NCI-H446 (cell line): ENCODE measurements around the gene ME3.

Experiments used
- DNase-seq, 2 experiments: peaks; one replicate each; lab custom pipeline; 2025; lab: John Stamatoyannopoulos, UW

Gene ME3

DNA sequence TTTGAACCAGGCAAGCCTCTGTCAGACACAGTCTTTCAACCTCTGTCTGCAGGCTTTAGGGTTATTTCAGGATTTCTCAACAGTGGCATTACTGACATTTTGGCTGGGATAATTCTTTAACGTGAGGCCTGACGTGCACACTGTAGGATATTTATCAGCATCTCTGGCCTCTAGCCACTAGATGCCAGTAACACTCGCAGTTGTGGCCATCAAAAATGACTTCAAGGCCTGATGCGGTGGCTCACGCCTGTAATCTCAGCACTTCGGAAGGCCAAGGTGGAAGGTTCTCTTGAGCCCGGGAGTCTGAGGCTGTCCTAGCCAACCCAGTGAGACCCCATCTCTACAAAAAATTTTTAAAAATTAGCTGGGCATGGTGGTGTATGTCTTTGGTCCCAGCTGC lies 184.7 kb downstream of the ME3 start:
- DNase-seq = no peak

DNA sequence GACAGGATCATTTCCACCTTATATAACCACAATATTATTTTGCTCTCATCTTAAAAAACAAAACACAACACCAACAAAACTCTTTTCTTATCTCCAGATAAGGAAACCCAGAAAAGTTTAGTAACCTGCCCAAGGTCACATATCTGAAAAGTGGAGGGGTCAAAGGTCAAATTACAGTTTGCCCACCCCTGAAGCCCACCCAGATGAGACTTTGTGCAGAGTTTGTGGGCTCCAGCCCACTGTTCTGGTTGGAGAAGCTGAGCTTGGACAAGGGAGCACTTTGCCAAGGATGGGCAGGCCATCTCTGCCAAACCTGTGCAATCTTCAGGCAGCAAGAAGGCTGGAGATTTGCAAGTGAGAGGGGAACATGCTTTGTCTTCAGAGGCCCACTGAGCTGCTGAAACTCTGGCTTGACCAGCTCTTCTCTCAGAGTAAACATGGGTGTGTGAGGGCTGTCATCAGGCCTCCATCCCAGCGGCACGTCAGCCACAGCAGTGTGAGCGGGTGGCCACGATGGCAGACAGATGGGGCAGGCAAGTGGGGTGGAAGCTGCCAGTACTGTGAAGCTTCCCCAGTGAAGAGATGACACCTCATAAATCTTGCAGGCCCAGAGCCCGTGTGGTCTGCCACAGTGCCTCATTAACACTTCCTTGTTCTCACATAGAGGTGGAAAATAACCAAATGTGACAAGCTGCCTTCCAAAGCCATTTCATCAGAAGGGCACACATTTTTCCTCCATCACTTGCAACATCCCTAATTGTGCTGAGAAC lies 186.0 kb downstream of the ME3 start:
- DNase-seq = peak; percentile 64 to 88

DNA sequence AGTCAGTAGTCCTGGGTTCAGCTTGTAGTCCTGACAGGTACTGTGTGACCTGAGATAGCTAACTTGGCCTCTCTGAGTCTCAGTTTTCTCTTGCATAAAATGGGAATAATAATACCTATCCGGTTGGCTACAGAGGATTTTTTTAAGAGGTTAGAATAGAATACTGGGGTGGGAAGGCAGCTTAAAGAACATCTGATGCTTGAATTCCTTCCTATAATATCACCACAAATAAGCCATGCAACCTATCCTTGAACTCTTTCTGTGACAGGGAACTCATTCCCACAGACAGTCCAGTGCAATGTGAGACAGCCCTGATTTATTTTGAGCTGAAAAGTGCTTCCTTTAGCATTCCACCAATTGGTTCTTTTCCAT lies 187.6 kb downstream of the ME3 start:
- DNase-seq = no peak

DNA sequence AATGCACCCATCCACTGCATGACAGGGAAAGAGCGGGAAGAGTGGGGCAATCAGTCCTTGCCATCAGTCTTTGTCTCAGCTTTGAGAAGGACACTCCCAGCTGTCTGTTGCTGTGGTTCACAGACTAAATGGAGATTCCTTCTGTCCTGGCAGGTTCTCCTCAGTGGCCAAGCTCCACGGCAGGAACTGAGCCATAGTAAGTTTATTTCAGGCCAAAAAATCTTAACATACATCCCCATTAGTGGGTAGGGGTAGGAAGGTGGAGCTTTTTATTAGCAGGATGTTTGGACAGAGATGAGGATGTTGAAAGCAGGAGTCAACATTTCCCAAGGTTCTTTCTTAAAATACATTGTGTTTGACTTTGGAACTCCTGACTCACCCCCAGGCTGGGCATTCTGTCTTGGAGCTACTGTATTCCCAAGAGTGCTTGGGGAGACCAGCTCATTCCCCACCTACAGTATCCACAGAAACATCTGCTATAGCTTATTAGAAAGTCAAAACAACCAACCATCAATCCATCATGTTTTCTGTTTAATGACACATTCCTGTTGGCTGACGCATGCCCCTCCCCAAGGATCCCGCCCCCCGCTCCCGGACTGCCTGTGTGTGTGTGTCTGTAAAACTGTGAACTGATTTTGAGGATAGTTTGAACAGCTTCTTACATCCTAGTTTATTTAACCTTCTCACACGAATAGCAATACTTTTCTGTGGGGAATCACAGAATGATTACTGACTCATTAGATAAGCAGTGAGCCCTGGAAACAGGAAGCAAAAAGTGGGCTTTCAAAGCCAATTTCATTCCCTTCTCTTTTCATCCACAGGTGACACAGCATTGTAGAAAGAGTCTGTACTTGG lies 188.2 kb downstream of the ME3 start:
- peak; percentile 89 to 95 for DNase-seq

DNA sequence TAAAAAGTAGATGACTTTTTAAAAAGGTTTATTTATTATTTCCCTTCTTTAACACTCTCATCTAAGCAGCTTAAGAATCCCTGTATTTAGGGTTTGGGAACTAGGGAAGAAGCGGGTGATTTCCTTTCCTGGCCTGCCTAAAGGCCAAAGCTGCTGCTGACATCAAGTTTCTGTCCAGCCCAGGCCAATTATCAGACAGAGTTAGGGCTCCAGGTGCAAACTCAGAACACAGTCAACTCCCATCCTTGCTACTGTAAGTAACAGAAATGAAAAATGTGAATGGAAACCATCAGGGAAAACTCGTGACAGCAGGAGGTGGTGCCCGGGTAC lies 188.8 kb downstream of the ME3 start:
- no peak for DNase-seq

DNA sequence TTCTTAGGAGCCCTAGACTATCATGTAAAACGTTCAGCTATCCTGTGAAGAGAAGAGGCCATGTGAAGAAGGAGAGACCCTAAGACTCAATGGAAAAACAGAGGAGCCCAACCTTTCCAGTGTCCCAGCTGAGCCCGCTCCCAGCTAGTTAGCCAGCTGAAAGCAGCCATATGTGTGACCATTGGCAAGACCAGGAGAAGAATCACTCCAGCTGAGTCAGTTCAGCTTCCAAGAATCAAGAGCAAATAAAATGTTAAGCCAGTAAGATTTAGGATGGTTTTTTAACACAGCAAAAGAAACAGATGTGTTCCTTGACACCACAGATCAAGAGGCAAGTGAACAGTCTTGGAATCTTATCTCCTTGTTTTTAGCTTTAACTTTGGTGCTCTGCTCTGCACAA lies 189.7 kb downstream of the ME3 start:
- peak in 1 of 2 experiments; percentile 38 for DNase-seq

DNA sequence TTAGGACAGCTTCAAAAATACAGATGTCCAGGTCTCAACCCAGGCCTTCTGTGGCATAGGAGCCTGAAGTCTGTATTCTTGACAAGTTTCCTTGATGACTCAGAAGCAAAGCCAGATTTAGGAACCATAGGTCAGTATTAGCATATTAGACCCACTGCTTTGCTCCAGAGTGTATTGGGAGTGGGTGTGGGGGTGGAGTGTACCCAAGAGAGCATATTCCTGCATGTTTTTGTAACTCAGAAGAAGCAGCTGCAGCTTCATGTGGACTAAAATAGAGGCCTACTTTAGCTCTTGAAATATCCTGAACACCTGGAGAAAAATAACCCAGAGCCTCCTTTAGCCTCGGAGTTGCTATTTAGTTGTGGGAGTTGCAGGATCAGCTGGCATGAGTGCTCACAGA lies 191.0 kb downstream of the ME3 start:
- DNase-seq = no peak

DNA sequence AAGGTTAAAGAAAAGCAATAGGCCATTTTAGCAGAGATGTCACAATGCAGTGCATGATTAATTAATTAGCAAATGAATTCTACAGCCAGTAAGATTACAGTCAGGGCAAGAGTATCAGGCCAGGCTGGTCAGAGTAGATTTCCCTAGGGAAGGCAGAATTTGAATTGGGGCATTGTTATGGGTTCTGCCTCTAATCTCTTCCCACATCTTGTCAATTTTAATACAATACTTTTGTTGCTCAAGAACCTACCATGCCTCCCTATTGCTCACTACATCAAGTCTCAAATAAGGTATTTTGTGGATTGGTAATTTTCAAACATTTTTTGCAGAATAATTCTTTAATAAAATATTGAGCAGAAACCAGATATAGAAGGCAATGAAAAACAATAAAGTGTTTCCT lies 194.1 kb downstream of the ME3 start:
- no peak for DNase-seq

DNA sequence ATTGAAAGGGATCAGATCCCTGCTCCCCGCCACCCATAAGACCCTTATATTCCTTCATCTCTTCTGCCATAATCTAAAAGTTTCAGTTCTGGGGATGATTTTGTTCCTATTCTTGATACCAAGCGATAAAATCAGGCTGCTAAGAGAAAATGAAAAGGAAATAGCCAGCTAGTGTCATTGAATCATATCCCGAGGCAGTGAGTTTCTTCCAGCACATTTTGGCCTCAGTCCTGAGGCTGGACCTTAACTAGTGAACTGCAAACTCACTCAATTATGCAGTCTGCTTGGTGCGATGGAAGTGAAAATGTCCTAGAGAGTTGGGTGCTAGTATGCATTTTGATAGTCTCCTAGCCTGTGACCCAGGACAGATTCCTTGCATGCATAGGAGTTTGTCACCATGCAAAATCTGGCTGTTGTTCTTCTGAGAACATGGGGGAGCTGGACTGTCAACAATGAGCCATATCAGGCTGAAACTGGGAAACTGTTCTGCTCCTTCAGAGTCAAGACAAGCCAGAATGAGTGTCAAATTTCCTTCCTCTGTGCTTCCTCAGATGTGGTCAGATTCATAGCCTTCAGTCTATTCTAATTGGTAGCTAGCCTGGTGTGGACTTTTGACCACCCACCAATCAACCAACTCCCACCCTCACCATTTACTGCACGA lies 194.8 kb downstream of the ME3 start:
- DNase-seq = no peak

DNA sequence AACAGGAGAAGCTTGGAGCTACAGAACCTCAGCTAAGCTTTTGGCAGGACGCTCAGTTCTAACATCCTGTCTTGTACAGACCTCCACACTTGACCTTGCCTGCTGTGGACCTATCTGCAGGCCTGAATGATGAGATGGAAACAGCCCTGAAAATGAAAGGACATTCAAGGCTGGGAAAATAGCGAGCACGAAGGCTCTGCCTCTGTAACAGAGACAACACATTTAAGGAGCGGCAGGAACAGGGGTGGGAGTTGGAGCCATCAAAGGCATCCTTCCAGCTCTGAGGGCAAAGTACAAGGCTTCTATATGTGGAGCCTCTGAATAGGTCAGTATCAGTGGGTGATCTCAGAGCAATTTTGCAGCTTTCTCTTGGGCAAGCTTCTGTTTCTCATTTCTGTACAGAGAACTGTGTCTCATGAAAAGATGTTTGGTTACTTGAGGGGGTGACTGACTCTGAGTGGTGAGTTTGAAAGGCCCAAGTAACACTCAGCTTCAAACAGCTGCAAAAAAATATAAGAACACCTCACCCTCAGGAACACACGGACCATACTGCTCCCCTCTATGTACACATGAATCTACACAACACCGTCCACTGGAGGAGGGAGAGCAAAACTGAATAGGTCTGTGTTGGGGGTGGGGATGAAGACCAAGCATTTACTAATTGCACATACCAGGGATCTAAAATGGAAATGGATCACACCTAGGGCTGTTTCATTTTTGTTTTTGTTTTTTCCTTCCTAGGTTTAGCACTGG lies 196.1 kb downstream of the ME3 start:
- DNase-seq = no peak

DNA sequence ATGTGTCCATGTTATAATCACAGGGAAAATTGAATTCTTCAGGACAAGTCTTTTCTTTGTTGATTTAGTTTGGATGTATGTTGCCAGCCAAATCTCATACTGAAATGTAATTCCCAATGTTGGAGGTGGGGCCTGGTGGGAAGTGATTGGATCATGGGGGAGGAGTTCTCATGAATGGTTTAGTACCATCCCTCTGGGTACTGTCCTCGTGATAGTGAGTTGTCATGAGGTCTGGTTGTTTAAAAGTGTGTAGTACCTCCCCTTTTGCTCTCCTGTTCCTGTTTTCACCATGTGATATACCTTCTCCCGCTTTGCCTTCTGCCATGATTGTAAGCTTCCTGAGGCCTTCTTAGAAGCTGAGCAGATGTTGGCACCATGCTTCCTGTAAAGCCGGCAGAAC lies 197.4 kb downstream of the ME3 start:
- DNase-seq = no peak

DNA sequence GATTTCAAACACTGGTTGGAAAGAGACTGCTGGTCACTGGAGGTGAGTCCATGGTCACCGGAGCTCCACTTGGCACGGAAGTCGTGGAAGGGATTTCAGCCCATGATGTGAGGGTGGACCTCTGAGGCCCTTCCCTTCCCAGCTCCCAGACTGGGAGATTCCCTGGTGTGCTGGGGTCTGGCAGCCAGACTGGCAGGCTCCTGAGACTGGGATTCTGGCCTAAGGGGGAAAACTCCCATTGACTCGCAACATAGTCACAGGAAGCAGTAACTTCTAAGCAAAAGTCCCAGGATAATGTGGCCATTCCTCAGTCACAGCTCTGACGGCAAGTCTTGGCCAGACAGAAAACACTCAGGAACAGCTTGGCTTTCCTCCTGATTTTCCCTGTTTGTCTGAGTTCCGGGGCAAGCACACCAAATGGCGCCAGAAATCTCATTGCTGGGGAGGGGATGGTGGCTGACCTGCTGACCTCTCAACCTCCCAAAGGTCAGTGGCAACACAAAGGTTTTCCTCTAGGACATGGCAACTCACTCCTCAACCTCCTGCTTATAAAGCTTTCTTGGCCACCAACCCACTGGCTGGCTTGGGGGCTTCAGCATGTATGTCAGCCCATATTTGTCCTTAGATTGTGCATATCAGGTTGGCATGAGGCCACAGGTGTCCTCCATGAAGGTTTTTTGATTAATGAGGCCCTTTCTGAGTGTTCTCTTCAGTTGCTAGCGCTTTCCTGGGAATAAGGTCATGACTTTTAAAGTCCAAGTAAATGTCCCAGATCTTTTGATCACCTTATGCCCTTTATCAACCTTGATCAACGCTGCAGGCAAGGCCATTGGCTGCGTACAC lies 198.2 kb downstream of the ME3 start:
- DNase-seq = no peak

DNA sequence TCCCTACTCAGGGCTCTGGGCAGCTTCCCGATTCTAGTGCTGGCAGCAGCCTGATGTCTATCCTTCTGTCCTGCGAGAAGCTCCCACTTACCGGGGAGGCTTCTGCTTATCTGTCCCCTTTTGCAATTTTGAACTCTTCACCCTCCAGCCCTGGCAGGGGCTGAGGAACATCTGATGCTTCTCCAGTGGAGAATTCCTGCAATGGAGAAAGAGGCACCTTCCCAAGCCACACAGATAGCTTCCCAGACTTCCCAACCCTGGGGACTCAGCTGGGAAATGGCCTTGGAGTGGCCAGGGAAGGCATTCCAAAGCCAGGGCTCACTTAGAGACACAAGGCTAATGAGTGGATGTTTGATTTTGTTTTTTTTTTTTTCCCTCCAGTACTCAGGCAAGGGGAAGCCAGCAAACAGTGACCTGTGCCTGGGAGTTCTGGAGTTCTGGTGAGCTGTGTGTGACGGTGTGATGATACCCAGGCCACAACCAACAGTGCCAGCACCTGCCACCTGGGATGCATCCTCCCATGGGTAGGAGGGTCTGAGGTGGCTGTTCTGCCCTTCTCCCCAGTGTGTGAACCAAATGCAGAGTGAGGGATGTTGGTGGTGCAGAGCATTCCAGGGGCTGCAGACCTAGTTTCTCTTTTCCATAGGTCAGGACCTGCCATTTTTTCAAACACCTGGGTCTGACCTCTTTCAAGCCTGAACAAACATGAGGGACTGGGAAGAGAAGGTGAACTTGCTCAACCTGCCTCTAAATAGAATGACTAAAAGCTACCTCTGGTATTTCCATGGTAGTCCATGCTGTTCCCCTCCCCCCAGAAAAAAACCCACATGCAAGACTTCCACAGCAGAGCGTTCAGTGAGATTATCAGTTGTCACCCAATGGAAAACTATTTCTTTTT lies 202.7 kb downstream of the ME3 start:
- no peak for DNase-seq

DNA sequence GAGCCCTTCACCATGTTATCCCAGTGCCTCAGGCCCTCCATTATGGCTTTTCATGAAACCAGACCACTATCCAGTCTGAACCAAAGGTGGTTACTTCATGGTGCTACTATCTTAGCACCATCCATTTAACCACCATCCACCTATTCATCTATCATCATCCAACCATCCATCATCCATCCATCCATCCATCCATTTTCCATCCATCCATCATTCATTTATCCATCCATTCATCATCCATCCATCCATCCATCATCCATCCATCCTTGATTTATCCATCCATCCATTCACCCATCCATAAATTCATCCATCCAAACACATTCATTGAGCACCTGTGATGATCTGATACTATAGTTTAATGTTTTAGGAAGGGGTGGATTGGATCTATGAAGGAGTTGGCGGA lies 204.2 kb downstream of the ME3 start:
- no peak for DNase-seq

DNA sequence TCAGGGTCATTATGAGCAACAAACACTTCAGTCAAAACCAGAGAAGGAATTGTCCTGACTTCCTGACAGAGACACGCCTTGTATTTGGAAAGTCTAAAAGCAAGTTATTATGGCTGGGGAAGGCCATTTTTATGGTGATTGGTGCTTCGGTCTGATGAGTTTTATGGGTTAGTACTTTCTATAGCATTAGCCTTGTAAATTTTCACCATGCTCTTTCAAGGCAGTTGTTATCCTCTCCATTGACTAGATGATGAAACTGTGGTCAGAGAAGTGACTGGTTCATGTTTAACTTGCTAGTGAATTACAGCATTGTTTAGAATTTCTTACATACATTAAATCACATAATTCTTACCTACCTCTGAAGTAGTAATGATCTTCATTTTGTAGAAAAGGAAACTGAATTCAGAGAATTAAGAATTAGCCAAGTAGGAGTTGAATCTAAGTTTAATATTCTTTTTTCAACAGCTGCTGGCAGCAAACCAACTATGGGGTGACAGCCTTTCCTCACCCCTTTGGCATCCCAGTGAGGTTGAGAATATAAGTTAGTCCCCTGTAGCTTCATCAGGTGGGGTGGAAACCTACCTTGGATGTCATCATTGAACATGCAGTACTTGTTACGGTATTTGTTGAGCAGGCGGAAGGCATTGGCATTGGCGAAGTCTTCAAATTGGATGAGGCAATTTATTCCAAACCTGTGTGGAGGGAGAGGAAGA lies 207.8 kb downstream of the ME3 start:
- no peak for DNase-seq

DNA sequence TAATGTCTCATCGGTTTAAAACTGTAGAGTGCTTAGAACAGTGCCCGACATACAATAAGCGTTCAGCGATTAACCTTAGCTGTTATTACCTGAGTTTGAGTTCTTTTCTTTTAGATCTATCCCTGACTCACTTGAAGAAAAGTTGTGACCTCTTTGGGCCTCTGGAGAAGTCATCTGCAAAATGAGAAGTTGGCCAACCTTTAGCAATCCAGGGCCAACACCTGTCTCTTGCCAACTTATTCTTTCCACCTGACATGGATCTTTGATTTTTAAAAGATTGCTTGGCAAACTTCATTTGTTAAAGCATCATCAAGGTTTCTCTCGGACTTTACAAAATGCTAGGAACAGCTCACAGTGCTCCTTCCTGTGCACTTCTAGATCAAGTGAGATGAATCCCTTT lies 208.5 kb downstream of the ME3 start:
- DNase-seq = no peak

DNA sequence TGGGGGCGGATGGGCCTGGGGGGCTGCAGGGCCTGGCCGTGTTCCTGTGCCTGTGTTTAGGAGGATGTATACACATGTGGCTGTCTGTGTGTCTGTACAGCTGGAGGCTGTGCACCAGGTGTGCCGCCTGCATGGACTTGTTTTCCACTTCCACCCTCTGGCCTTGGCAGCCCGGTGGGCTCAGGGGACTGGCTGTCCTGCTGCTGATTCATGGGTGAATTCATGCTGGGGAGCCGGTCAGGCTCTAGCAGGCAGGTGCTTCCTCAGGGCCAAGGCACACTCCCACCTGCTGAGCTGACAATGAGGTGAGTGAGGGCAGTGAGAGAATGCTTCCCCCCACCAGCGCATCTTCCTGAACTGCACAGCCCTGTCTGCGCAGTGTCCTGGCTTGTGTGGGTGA lies 209.3 kb downstream of the ME3 start:
- no peak for DNase-seq

DNA sequence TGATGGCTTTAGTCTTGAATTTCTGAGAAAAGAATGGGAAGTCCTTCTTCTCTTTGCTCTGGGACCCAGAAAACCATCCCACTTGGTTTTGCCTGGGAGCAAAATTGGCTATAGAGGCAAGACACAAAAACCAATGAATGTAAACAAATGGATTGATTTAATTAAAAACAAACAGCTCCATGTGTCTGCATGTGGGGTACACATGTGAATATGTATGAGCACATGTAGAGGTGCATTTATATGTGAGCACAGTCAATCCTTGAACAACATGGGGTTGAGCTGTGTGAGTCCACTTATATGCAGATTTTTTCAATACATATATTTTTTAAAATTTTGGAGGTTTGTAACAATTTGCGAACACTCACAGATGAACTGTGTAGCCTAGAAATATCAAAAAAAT lies 210.5 kb downstream of the ME3 start:
- DNase-seq = no peak

DNA sequence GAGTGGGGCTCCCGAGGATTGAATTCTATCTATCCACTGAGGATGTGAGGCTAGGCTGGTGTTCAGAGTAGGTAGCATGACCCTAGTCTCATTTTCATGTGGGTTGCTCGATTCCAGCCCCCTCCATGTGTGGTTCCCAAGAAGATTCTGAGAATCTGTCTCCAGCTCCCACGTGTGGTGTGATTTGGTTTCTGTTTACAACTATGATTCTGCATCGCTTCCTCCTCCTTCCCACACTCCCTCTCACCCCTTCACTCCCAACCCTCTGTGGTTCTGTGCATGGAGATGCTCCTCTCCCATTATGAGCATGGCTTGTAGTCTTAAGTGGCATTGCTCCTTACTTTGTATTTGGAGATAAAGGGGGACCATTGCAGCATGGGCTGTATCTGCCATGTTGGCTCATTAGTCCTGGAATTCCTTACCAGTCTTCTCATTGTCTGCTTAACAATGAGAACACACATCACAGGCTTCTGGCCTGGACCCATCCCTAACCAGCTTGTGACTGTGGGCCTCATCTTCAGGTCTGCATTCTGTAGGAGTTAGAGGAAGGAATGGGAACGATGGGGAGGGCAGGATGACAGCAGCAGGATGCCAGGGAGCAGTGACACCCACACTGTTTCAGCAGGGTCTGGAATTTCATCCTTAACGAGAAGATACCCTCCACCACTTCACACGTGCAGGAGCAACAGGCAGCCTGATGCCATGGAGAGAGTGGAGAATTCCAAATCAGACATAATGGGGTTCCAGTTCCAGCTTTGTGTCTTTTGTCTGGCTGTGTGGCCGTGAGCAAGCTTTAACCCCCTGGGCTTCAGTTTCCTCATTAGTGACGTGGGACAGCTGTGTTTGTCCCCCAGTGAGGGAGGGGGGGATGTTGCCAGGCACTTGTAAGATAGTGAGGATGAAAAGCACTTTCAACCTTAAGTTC lies 211.7 kb downstream of the ME3 start:
- no peak for DNase-seq
